ENCODE measurements around the gene AIDA.

AIDA gene

GRCh38 chr1:222734740-222735139 is 22.4 kb upstream of the AIDA start:
- no peaks in the 10 kb centered on the region for H3K79me2 ChIP-seq (ENCODE audit: insufficient read depth, low read length)
- no peaks in the 10 kb centered on the region for H4K20me1 ChIP-seq (ENCODE audit: insufficient read depth, low read length)
- H3K36me3 ChIP-seq (ENCODE audit: insufficient read depth, low read length): peaks cover 47% of the 10 kb centered on the region
- H3F3A ChIP-seq (ENCODE audit: insufficient read depth, low read length): peaks cover 3% of the 10 kb centered on the region; the same call in 1 of the 2 replicates
- no peak overlapping the region for H3K4me3 ChIP-seq (ENCODE audit: low read depth, low read length, poor library complexity, severe bottlenecking)
- no peaks in the 10 kb centered on the region for H3K9me2 ChIP-seq (ENCODE audit: low read depth, low read length)
- H3K27ac ChIP-seq (ENCODE audit: low read depth, low read length, poor library complexity, severe bottlenecking): no peak overlapping the region
- no peak overlapping the region for H3K4me2 ChIP-seq (ENCODE audit: low read length)
- H3K9ac ChIP-seq (ENCODE audit: low read length): no peak overlapping the region
- TF ChIP-seq EZH2 (IDR thresholded peaks at IDR 0.05; ENCODE audit: borderline replicate concordance, low read length): no peak
- TF ChIP-seq CTCF (IDR thresholded peaks at IDR 0.05; ENCODE audit: low read length): no peak
- no peak overlapping the region for H2AFZ ChIP-seq (ENCODE audit: low read length)
- H3K27me3 ChIP-seq (ENCODE audit: insufficient read depth, low read length): no peaks in the 10 kb centered on the region
- H3K4me1 ChIP-seq (ENCODE audit: insufficient read depth, low read length, severe bottlenecking): peaks cover 51% of the 10 kb centered on the region
- no peaks in the 10 kb centered on the region for H3K9me3 ChIP-seq (ENCODE audit: low read length)

GRCh38 chr1:222732216-222733159 is 20.2 kb upstream of the AIDA start:
- H2AFZ ChIP-seq (ENCODE audit: low read length): no peak overlapping the region
- no peak overlapping the region for H3K4me3 ChIP-seq (ENCODE audit: low read depth, low read length, poor library complexity, severe bottlenecking)
- no peaks in the 10 kb centered on the region for H4K20me1 ChIP-seq (ENCODE audit: insufficient read depth, low read length)
- no peaks in the 10 kb centered on the region for H3K27me3 ChIP-seq (ENCODE audit: insufficient read depth, low read length)
- TF ChIP-seq EZH2 (IDR thresholded peaks at IDR 0.05; ENCODE audit: borderline replicate concordance, low read length): no peak
- no peak for TF ChIP-seq CTCF (IDR thresholded peaks at IDR 0.05; ENCODE audit: low read length)
- peak overlapping the region; percentile 95 for H3K27ac ChIP-seq (ENCODE audit: low read depth, low read length, poor library complexity, severe bottlenecking)
- 0 out of 2 replicates have a peak, but pooled peaks cover 3% of the 10 kb centered on the region for H3F3A ChIP-seq (ENCODE audit: insufficient read depth, low read length)
- H3K4me2 ChIP-seq (ENCODE audit: low read length): peak overlapping the region; percentile 28
- H3K79me2 ChIP-seq (ENCODE audit: insufficient read depth, low read length): no peaks in the 10 kb centered on the region
- H3K9ac ChIP-seq (ENCODE audit: low read length): no peak overlapping the region
- H3K4me1 ChIP-seq (ENCODE audit: insufficient read depth, low read length, severe bottlenecking): peaks cover 37% of the 10 kb centered on the region
- H3K36me3 ChIP-seq (ENCODE audit: insufficient read depth, low read length): peaks cover 67% of the 10 kb centered on the region
- H3K9me3 ChIP-seq (ENCODE audit: low read length): no peaks in the 10 kb centered on the region
- no peaks in the 10 kb centered on the region for H3K9me2 ChIP-seq (ENCODE audit: low read depth, low read length)

GRCh38 chr1:222730866-222731265 is 18.6 kb upstream of the AIDA start:
- no peaks in the 10 kb centered on the region for H4K20me1 ChIP-seq (ENCODE audit: insufficient read depth, low read length)
- H2AFZ ChIP-seq (ENCODE audit: low read length): no peak overlapping the region
- H3K4me1 ChIP-seq (ENCODE audit: insufficient read depth, low read length, severe bottlenecking): peaks cover 37% of the 10 kb centered on the region
- no peaks in the 10 kb centered on the region for H3K9me3 ChIP-seq (ENCODE audit: low read length)
- 0 out of 2 replicates have a peak, but pooled peaks cover 3% of the 10 kb centered on the region for H3F3A ChIP-seq (ENCODE audit: insufficient read depth, low read length)
- peak overlapping the region; percentile 95 for H3K27ac ChIP-seq (ENCODE audit: low read depth, low read length, poor library complexity, severe bottlenecking)
- no peak overlapping the region for H3K4me2 ChIP-seq (ENCODE audit: low read length)
- no peaks in the 10 kb centered on the region for H3K27me3 ChIP-seq (ENCODE audit: insufficient read depth, low read length)
- no peak overlapping the region for H3K4me3 ChIP-seq (ENCODE audit: low read depth, low read length, poor library complexity, severe bottlenecking)
- H3K36me3 ChIP-seq (ENCODE audit: insufficient read depth, low read length): peaks cover 82% of the 10 kb centered on the region
- H3K79me2 ChIP-seq (ENCODE audit: insufficient read depth, low read length): no peaks in the 10 kb centered on the region
- H3K9me2 ChIP-seq (ENCODE audit: low read depth, low read length): no peaks in the 10 kb centered on the region
- no peak for TF ChIP-seq CTCF (IDR thresholded peaks at IDR 0.05; ENCODE audit: low read length)
- no peak overlapping the region for H3K9ac ChIP-seq (ENCODE audit: low read length)

Data from OCI-LY1 (cell line).